Right renal pelvis (tissue), 4 donors: ENCODE measurements around the gene SPATA20. TPM values are rescaled to one million over a fixed set of nuclear protein-coding genes. Genes with fewer than 3 reads are reported as not detected.

Experiments
- DNase-seq, 4 donors: peaks; one replicate each; pipeline ENCODE4 v3.0.0-alpha.2; 2013; ENCODE audit warnings: low read depth in 4 of 4, low spot score in 3 of 4, missing footprints in 1 of 4
- polyA plus RNA-seq, 4 donors: library from polyadenylated mRNA; unstranded; fragments of 120-200 nt; gene quantifications; one replicate each; pipeline ENCODE4 v1.2.1, GENCODE V29; 2013; ENCODE audit not compliant: insufficient read length in 4 of 4

SPATA20 gene
- polyA plus RNA-seq, 4 donors = 52.2 to 62.3 (median 53.7) TPM

DNA sequence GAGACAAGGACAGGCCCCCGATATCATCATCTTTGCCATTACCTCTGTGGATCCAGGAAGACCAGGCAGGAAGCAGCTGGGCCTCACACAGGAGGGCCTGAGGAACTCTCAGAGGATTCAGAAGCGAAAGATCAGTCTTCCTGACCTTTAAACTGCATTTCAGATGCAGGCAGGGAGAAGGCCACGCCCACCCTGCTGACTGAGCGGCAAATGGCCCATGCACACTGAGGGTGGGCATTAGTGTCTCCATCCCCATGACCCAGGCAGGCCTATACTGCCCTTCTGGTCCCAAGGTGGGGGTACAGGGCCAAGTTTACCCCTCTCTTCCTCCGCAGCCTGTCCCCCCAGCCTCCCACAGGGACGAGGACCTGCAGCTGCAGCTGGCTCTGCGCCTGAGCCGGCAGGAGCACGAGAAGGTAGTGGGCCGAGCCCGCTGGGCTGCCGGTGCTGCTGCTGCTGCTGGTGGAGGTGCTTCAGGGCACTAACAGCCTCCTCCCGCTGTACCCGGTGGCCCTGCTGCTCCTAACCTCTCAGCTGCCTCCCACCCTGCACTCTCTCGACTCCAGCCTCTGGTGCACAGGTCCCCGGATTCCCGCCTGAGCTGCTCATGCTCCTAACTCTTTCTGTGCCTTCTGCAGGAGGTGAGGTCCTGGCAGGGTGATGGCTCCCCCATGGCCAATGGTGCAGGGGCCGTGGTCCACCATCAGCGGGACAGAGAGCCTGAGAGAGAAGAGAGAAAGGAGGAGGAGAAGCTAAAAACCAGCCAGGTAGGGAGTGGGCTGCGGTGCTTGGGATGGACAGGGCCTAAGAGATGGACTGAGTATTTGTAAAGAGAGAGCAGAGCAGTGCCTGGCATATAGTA, 8.2 kb upstream of the SPATA20 start:
- no peak for DNase-seq

DNA sequence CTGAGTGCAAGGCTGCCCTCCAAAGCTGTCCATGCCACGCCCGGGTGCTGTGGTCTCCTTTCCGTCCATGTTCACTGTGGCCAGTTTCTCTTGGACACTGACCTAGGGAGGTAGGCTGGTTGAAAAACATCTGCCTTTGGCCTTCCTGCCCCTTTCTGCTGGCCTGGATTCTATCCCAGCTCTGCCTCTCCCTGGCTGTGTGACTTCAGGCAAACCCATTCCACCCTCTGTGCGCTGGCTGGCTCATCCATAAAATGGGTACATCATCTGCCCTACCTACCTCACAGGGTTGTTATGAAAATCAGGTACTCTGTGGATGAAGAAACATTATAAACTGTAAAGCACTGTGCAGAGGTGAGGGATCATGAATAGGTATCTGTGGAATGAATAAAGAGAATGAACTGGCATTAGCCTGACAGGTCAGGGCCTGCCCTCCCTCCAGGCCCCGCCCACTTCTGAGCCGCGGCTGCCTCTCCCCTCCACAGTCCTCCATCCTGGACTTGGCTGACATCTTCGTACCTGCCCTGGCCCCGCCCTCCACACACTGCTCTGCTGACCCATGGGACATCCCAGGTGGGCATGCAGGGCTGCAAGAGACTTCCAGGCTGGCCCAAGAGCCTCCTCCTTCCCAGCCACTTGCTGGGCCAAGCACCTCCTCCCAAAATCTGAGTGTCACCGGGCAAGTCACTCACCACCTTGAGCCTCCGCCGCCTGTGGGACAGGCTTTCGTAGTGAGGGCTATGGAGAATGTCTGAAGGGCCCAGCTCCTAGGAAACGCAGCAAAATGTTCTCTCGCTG, 7.0 kb upstream of the SPATA20 start:
- no peak for DNase-seq

DNA sequence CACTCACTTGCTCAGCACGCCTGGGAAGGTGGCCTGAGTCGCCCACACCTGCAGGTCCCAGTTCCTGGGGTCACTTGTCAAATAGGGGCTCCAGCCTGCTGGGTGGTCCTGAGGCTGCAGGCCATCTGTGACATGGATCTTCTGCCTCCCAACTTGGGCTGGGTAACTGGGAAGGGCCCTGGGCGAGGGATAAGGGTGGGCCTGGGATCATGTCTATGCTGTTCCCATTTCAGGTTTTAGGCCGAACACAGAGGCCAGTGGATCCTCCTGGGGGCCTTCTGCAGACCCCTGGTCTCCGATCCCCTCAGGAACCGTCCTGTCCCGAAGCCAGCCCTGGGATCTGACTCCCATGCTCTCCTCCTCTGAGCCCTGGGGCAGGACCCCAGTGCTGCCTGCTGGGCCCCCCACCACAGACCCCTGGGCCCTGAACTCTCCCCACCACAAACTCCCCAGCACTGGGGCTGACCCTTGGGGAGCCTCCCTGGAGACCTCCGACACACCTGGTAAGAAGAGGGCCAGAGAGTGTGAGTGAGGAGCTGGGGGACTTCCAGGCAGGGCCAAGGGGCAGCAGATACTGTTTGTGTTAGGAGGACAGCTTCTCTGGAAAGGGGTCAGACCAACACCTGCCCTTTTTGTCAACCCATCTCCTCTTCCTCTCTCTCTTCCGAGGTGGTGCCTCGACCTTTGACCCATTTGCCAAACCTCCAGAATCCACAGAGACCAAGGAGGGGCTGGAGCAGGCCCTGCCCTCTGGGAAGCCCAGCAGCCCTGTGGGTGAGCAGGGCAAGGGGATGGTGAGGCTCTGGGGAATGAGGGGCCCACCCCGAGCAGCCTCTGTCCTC, 6.2 kb upstream of the SPATA20 start:
- DNase-seq = no peak

DNA sequence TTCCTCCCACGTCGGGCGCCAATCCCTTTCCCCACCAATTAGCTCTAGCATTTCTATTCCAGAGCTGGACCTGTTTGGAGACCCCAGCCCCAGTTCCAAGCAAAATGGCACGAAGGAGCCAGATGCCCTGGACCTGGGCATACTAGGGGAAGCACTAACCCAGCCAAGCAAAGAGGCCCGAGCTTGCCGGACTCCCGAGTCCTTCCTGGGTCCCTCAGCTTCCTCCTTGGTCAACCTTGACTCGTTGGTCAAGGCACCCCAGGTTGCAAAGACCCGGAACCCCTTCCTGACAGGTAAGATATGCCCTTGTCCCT, 5.6 kb upstream of the SPATA20 start:
- no peak for DNase-seq

DNA sequence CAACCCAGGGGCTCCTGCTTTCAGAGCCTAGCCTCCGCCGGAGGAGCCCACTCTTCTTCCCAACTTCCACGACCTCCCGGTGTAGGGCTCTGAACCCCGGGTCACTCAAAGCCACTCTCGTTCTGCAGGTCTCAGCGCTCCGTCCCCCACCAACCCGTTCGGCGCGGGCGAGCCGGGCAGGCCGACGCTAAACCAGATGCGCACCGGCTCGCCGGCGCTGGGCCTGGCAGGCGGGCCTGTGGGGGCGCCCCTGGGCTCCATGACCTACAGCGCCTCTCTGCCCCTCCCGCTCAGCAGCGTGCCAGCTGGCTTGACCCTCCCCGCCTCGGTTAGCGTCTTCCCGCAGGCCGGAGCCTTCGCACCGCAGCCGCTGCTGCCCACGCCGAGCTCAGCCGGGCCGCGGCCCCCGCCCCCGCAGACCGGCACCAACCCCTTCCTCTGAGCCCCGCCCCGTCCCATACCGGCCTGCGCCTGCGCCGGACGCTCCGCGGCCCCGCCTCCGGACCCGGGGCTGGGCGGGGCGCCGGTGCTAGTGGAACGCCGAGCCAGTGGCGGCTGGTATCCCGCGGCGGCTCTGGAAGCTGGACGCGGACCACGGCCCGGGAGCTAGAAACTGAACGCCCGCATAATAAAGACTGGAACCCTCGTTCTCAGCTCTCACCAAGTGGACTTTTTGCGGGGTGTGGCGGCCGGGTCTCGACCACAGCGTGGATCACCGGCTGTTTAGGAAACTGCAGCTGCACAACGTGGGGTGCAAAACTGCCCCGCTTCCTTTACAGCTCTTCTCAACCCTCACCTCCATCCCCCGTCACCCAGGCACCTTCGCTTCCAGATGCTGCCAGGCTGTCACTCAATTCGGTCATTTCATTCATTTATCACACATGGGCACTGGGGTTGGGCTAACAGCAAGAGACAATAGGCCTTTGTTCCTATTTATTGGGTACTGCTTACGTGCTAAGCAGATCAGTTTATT, 5.0 kb upstream of the SPATA20 start:
- DNase-seq = no peak

DNA sequence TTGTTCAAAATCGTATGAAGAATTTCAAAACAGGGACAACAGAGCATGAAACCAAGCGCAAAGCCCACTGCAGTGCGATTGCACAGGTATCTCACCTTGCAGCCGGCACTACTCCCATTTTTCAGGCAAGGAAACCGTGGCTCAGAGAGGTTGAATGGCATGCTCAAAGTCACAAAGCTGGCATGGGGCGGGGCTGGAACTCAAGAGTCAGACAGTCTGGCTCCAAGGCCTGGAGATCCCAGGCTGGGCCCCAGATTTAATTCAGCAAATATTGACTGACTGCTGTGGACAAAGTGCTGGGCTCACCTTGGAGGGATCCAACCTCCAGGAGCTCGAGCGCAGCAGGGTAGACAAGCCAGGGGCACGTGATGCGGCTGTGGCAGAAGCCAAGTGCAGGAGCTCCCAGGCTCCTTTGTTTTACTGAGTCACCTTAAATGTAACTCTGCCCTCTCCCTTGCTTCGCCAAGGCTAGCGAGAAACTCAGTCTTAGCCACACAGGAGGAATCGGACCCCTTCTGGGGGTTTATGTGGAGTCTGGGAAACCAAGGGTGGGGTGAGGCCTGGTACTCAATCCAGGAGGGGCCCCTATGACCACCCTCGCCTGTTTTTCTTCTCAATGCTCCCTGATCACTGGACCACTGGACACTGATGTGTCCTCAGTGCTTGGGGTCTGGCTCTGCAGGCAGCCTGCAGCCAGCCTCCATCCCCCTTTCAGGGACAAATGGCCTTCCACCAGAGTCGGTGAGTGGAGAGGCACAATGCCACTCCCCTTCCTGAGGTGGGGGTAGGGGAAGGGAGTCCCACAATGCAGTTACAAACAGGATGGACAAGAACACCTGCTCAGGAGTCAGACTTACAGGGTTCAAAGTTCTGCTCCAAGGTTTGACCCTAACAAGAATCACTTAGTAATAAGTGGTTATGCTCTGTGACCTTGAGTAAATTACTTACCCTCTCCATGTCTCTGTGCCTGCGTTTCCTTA, 3.9 kb upstream of the SPATA20 start:
- no peak for DNase-seq

DNA sequence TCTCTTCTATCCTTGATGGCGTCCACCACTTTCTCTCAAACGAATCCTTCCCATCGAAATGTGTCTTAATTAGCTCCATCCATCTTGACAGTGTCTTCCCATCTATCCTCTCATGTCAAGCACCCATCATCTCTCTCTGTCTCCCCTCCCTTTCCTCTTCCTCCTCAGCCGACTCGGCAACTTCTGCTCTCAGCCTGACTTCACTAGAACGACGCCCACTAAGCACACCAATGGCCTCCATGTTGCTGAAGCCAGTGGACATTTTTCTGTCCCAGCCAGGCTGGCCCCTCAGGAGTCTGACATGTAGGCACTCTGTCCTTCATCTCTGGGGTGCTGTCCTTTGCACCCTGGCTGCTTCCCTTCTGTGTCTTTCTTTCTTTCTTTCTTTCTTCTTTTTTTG, 2.5 kb upstream of the SPATA20 start:
- no peak for DNase-seq

DNA sequence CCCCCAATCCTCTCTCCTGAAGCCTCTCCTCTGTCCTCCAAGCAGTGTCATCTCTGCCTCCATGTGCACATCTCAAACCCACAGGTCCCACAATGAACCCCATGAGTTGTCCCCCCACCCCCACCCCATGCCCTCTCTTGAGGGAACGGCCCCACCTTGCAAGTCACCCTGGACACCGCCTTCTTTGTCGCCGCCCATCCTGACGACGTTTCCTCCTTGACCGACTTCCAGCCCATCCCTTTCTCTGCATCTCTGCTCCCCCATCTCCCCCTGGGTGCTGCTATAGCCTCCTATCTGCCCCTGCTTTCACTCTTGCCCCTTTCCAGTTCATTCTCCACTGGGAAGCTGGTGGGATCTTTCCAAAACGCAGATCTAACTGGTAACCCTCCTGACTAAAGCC, 1.7 kb upstream of the SPATA20 start:
- DNase-seq = no peak

DNA sequence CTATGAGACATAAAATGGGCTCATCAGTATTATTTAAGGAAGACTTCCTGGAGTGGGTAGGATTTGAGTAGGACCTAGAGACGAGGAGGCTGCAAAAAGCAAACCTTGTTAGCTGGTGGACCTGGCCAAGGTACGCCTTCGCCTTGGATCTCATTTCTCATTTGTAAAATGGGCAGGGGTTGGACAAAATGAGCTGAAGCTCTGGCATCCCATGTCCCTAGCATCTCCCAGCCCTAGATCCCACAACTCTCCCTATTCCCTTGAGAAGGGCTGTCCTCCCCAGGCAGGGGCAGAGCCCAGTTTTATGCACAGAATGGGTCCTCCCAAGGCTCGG, 306 bp upstream of the SPATA20 start:
- no peak for DNase-seq

DNA sequence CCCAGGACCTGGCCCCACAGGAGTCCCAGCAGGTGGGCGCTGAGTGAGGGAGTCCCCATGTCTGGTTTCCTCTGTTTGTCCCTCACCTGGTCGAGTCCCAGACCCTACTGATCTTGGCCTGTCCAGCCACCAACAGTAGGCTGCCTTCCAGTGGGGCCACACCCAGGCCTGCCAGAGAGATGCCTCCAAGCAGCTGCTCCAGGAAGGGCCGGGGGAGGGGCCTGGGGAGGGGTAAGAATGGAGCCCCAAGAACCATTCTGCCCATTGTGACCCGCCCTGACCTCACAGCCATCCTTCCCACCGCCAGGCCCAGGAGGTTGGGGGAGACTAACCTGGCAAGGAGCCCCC, 736 bp downstream of the SPATA20 start:
- DNase-seq = no peak

DNA sequence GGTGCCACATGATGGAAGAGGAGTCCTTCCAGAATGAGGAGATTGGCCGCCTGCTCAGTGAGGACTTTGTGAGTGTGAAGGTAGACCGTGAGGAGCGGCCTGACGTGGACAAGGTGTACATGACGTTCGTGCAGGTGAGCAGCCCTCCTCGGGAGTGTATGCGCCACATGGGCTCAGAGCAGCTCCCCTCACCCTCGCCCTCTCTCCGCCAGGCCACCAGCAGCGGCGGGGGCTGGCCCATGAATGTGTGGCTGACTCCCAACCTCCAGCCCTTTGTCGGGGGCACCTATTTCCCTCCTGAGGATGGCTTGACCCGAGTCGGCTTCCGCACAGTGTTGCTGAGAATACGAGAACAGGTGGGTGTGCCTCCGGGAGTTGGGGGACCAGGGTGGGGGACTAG, 1.9 kb downstream of the SPATA20 start:
- no peak for DNase-seq

DNA sequence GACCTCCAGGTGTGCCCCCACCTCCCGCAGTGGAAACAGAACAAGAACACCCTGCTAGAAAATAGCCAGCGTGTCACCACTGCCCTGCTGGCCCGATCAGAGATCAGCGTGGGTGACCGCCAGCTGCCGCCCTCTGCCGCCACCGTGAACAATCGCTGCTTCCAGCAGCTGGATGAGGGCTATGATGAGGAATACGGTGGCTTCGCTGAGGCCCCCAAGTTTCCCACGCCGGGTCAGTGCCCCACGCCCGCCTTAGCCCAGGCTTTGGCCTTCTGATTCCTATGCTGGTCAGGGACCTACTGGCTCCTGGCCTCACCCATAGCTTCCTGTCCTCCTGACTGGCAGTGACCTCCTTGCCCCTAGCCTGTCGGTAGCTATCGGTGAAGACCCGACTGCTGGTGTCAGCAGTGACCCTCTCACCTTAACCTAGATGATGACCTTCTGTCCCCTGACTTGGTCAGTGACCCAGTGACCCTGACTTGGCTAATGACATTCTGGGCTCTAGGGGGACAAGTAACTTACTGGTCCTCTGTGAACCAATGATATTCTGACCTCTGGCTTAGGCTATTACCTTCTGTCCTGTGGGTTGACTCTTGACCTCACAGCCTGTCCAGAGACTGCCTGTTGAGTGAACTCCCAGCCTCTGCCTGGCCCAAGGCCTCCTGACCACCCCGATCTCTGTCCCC, 2.4 kb downstream of the SPATA20 start:
- no peak for DNase-seq

DNA sequence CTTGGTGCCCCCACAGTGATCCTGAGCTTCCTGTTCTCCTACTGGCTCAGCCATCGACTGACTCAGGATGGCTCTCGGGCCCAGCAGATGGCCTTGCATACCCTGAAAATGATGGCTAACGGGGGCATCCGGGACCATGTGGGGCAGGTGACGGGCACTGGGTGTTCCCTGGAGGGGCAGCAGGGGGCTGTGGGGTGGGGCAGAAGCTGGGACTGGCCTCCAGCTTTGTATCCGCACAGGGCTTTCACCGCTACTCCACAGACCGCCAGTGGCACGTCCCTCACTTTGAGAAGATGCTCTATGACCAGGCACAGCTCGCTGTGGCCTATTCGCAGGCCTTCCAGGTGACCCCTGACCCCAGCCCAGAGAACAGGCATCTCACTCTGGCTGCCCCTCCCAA, 3.0 kb downstream of the SPATA20 start:
- no peak for DNase-seq

DNA sequence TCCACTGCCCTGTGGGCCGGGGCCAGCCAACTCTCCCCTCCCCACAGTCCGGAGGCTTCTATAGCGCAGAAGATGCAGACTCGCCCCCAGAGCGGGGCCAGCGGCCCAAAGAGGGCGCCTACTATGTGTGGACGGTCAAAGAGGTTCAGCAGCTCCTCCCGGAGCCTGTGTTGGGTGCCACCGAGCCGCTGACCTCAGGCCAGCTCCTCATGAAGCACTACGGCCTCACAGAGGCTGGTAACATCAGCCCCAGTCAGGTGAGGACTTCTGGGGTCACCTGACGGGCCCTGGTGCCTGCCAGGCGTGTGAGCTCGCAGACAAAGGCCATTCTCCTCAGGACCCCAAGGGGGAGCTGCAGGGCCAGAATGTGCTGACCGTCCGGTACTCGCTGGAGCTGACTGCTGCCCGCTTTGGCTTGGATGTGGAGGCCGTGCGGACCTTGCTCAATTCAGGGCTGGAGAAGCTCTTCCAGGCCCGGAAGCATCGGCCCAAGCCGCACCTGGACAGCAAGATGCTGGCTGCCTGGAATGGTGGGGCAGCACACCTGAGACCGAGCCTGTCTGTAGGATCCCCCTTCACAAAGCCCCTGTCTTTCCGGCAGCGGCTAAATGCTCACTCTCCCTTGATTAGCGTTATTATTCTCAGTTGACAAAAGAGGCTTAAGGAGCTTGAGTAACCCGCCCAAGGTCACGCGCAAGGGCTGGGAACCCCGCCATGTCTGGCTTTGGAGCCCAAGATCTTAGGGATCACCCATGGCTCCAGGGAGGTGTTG, 3.9 kb downstream of the SPATA20 start:
- DNase-seq = no peak

DNA sequence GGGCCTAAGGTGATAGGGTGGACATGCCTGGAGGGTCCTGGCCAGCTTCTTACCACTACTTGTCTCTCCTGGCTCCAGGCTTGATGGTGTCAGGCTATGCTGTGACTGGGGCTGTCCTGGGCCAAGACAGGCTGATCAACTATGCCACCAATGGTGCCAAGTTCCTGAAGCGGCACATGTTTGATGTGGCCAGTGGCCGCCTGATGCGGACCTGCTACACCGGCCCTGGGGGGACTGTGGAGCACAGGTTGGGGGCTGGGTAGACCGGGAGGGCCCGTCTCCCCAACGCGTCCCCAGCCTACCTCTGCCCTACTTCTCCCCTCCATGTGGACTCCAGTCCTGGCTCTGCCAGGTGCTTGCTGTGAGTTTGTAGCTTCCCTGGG, 4.5 kb downstream of the SPATA20 start:
- no peak for DNase-seq

DNA sequence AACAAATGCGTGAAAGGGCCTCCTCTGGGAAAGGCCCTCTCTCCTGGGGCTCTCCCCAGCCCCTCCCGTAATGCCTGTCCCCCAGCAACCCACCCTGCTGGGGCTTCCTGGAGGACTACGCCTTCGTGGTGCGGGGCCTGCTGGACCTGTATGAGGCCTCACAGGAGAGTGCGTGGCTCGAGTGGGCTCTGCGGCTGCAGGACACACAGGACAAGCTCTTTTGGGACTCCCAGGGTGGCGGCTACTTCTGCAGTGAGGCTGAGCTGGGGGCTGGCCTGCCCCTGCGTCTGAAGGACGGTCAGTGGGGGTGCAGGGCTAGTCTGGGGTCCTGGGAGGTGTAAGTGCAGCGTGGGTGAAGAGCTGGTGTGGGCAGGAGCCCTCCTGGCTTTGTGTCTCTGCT, 4.9 kb downstream of the SPATA20 start:
- no peak for DNase-seq

DNA sequence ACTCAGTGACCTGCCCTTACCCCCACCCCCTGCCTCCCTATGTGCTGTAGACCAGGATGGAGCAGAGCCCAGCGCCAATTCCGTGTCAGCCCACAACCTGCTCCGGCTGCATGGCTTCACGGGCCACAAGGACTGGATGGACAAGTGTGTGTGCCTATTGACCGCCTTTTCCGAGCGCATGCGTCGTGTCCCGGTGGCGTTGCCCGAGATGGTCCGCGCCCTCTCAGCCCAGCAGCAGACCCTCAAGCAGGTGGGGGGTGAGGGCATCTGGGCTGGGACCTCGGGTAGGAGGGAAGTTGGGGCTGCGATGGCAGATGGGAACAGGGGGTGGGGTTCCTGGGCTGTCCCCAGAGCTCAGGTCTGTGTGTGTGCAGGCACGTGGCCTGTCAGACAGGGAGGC, 7.2 kb downstream of the SPATA20 start:
- no peak for DNase-seq

DNA sequence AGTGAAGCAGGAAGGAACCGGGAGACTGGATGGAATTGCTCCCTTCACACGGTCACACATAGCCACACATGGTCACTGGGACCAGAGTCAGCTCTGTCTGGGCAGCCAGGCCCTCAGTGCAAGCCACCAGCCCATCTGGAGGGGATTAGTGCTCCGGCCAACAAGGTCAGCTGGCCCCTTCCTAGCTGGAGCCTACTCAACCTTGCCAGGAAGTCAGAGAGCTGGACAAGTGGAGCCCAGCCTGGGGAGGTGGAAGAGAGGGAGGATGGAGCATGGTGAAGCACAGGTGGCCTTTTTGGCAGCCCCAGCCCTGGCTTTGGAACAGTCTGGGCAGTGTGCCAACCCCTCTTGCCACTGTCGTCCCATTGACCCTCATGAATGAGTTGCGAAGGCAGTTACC, 9.8 kb downstream of the SPATA20 start:
- DNase-seq = no peak
